Panc1 (cell line): ENCODE data around the gene MVK. TPM values are rescaled to one million over a fixed set of nuclear protein-coding genes. Genes with fewer than 3 reads are reported as not detected.

Experiments
- ATAC-seq: fragments of 200-7000 bp; cut with Tn5 transposase; 2 replicates; pipeline ENCODE4 v1.9.1; 2020; ENCODE audit warnings: mild to moderate bottlenecking, moderate library complexity
- BruUV-seq: library from RNA; stranded (reverse); fragments of 400-500 nt; replicated peaks from 2 replicates; lab custom pipeline; 2021; lab: Mats Ljungman, UMichigan
- CTCF ChIA-PET: fragments of 300-600 bp; sonication (Branson Sonifier 250); formaldehyde crosslinking; loops from one replicate; lab custom pipeline; 2022; ENCODE audit warnings: antibody characterized with exemption; lab: Charles Lee
- POLR2A ChIA-PET: fragments of 300-600 bp; sonication (Branson Sonifier 250); formaldehyde crosslinking; loops from one replicate; lab custom pipeline; 2022; ENCODE audit warnings: antibody characterized with exemption; lab: Charles Lee
- DNase-seq: peaks from one replicate; pipeline ENCODE4 v3.0.0-alpha.2; 2010; ENCODE audit warnings: low read depth, low spot score
- H3K27ac ChIP-seq: 2 replicates; pipeline ENCODE4 v1.5.1; 2011; ENCODE audit warnings: mild to moderate bottlenecking, low read length, inconsistent platforms
- H3K27me3 ChIP-seq: fragments of 200-500 bp; sonication (Bioruptor generic); 2 replicates; pipeline ENCODE4 v1.6.0; 2014; ENCODE audit warnings: low read length, inconsistent platforms; ENCODE audit not compliant: control insufficient read depth, insufficient read depth
- H3K36me3 ChIP-seq: fragments of 200-500 bp; sonication (Bioruptor generic); 2 replicates; pipeline ENCODE4 v1.5.1; 2014; ENCODE audit warnings: inconsistent platforms, mild to moderate bottlenecking, low read length, moderate library complexity; ENCODE audit not compliant: control insufficient read depth, insufficient read depth
- H3K4me1 ChIP-seq: 2 replicates; pipeline ENCODE4 v1.5.1; 2011; ENCODE audit warnings: inconsistent platforms, mild to moderate bottlenecking, low read length, moderate library complexity; ENCODE audit not compliant: control insufficient read depth, insufficient read depth
- H3K4me3 ChIP-seq, 2 experiments: 2 replicates each; pipeline ENCODE4 v1.5.1; 2011 to 2012; ENCODE audit warnings: low read depth in 2 of 2, low read length in 2 of 2, mild to moderate bottlenecking in 2 of 2, inconsistent platforms in 1 of 2, moderate library complexity in 1 of 2
- H3K9me3 ChIP-seq: fragments of 200-500 bp; sonication (Bioruptor generic); 2 replicates; pipeline ENCODE4 v1.5.1; 2014; ENCODE audit warnings: low read depth, mild to moderate bottlenecking, inconsistent platforms, low read length, moderate library complexity; ENCODE audit not compliant: control insufficient read depth, insufficient read depth
- POLR2AphosphoS5 ChIP-seq: IDR thresholded peaks from 2 replicates; pipeline ENCODE4 v1.6.1; 2012; ENCODE audit warnings: mild to moderate bottlenecking, low read depth, low read length, moderate library complexity
- REST ChIP-seq, 2 experiments: IDR thresholded peaks; 2 replicates each; pipeline ENCODE4 v1.6.1; 2011 to 2012; ENCODE audit warnings: low read depth in 2 of 2, control low read depth in 1 of 2, low read length in 1 of 2, mild to moderate bottlenecking in 1 of 2, moderate library complexity in 1 of 2; ENCODE audit not compliant: insufficient read depth in 1 of 2
- SIN3A ChIP-seq: IDR thresholded peaks from 2 replicates; pipeline ENCODE4 v1.6.1; 2012; ENCODE audit warnings: low read depth, mild to moderate bottlenecking, low read length, moderate library complexity, borderline replicate concordance; ENCODE audit not compliant: insufficient read depth
- TCF7L2 ChIP-seq: IDR thresholded peaks from 2 replicates; pipeline ENCODE4 v1.6.1; 2011; ENCODE audit warnings: mild to moderate bottlenecking, low read depth, low read length, inconsistent platforms
- in situ Hi-C: cut with HindIII; loops from 2 replicates; pipeline ENCODE4 v1.10.0; 2016; ENCODE audit warnings: low sequenced_read_pairs, low pct_unique_long_range_greater_than_20kb
- intact Hi-C: fragments of 100-400 bp; cut with micrococcal nuclease; formaldehyde crosslinking; loops from one replicate; pipeline ENCODE4 v1.10.0; 2022; ENCODE audit not compliant: unreplicated experiment
- total RNA-seq: library from RNA; stranded (reverse); gene quantifications from one replicate; pipeline ENCODE4 v1.2.1, GENCODE V29; 2021; ENCODE audit not compliant: unreplicated experiment
- TF ChIP-seq, protein P1 (sequence below): fragments of 450-650 bp; IDR thresholded peaks from 2 replicates; pipeline ENCODE4 v1.5.1; 2017; ENCODE audit warnings: mild to moderate bottlenecking

The MVK gene
- total RNA-seq, 1 experiment from 2014 or later = 41.6 TPM

DNA sequence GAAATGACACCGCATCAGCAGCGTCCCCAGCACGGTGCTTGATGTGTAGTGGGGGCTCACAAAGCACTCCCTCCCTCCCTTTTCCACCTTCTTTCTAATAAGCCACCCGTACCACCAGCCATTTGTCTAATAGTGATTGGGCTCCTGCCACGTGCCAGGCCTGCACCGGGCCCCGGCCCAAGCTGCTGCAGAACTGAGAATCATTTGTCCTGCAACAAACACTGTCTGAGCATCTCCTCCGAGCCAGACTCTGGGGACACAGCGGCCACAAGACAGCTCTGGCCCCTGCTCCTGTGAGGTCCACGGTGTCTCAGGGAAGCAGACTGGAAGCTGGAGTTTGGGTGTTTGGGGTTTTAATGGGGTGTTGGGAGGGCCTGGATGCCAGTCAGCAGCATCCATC, 43.9 kb downstream of the MVK start:
- TF ChIP-seq TCF7L2 (no peak), REST (IDR thresholded peaks at IDR 0.05; ENCODE audit: insufficient read depth in 1 of 2, low read depth in 2 of 2, low read length in 1 of 2) (no peak), SIN3A (no peak), POLR2AphosphoS5 (no peak)
- TF ChIP-seq, protein P1, sequence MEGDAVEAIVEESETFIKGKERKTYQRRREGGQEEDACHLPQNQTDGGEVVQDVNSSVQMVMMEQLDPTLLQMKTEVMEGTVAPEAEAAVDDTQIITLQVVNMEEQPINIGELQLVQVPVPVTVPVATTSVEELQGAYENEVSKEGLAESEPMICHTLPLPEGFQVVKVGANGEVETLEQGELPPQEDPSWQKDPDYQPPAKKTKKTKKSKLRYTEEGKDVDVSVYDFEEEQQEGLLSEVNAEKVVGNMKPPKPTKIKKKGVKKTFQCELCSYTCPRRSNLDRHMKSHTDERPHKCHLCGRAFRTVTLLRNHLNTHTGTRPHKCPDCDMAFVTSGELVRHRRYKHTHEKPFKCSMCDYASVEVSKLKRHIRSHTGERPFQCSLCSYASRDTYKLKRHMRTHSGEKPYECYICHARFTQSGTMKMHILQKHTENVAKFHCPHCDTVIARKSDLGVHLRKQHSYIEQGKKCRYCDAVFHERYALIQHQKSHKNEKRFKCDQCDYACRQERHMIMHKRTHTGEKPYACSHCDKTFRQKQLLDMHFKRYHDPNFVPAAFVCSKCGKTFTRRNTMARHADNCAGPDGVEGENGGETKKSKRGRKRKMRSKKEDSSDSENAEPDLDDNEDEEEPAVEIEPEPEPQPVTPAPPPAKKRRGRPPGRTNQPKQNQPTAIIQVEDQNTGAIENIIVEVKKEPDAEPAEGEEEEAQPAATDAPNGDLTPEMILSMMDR = no peak
- BruUV-seq = no TSS peak
- Histone ChIP-seq H3K27me3 (peaks cover 15% of the 10 kb centered on the region), H3K4me3 (no peak overlapping the region), H3K4me1 (no peaks in the 10 kb centered on the region), H3K27ac (no peak overlapping the region), H3K9me3 (no peaks in the 10 kb centered on the region), H3K36me3 (no peaks in the 10 kb centered on the region)
- ATAC-seq (no peak), DNase-seq (no peak)
- intact Hi-C loops (no loop called here), in situ Hi-C loops (no loop called here)
- ChIA-PET POLR2A (no interaction called here), CTCF (no interaction called here)

- ChIA-PET CTCF (no interaction called here), POLR2A (no interaction called here)
- no peak for TF ChIP-seq TCF7L2
- TF ChIP-seq REST (IDR thresholded peaks at IDR 0.05; ENCODE audit: insufficient read depth in 1 of 2, low read depth in 2 of 2, low read length in 1 of 2) = no peak
- no peak for TF ChIP-seq SIN3A
- TF ChIP-seq, protein P1 = no peak
- TF ChIP-seq POLR2AphosphoS5 = no peak
- Histone ChIP-seq H3K27me3 (peaks cover 15% of the 10 kb centered on the region), H3K36me3 (no peaks in the 10 kb centered on the region), H3K4me3 (no peak overlapping the region), H3K27ac (no peak overlapping the region), H3K9me3 (no peaks in the 10 kb centered on the region), H3K4me1 (no peaks in the 10 kb centered on the region)
- in situ Hi-C loops (no loop called here), intact Hi-C loops (no loop called here)
- no TSS peak for BruUV-seq
- ATAC-seq = no peak
- DNase-seq = no peak
These were observed 44.5 kb downstream of the MVK start for GRCh38 chr12:109618082-109618481.
